SK-N-SH treated with all-trans-retinoic acid at 6 μM for 48 hours (cell line): ENCODE measurements around the gene ATP6V0C.

Experiments
- ATAC-seq: fragments of 200-7000 bp; cut with Tn5 transposase; 3 replicates; pipeline ENCODE4 v1.9.1; 2020; ENCODE audit warnings: mild to moderate bottlenecking, moderate library complexity
- ARNTL ChIP-seq: fragments of 450-650 bp; formaldehyde crosslinking; IDR thresholded peaks from 2 replicates; pipeline ENCODE4 v1.5.0; 2020; ENCODE audit warnings: low read depth, mild to moderate bottlenecking, moderate library complexity, borderline replicate concordance
- BACH2 ChIP-seq: fragments of 250-450 bp; sonication (Bioruptor Pico); IDR thresholded peaks from 2 replicates; pipeline ENCODE4 v1.9.0; 2021; ENCODE audit warnings: mild to moderate bottlenecking, borderline replicate concordance
- CREB5 ChIP-seq: fragments of 250-450 bp; sonication (Bioruptor Pico); IDR thresholded peaks from 2 replicates; pipeline ENCODE4 v1.5.1; 2020; ENCODE audit warnings: low read depth, mild to moderate bottlenecking, moderate library complexity
- CSDC2 ChIP-seq: fragments of 250-450 bp; sonication (Bioruptor Pico); IDR thresholded peaks from 2 replicates; pipeline ENCODE4 v1.5.0; 2020; ENCODE audit warnings: mild to moderate bottlenecking, moderate library complexity
- ESRRG ChIP-seq: fragments of 250-450 bp; sonication (Bioruptor Pico); IDR thresholded peaks from 2 replicates; pipeline ENCODE4 v1.6.1; 2021; ENCODE audit warnings: mild to moderate bottlenecking
- GLIS3 ChIP-seq: fragments of 250-450 bp; sonication (Bioruptor Pico); IDR thresholded peaks from 2 replicates; pipeline ENCODE4 v1.5.0; 2020; ENCODE audit warnings: mild to moderate bottlenecking, moderate library complexity
- OSR1 ChIP-seq: fragments of 250-450 bp; sonication (Bioruptor Pico); IDR thresholded peaks from 2 replicates; pipeline ENCODE4 v1.8.0; 2022; ENCODE audit warnings: moderate library complexity, mild to moderate bottlenecking, inconsistent platforms
- PATZ1 ChIP-seq: fragments of 250-450 bp; sonication (Bioruptor Pico); IDR thresholded peaks from 2 replicates; pipeline ENCODE4 v1.8.0; 2020; ENCODE audit warnings: mild to moderate bottlenecking, moderate library complexity, borderline replicate concordance
- POU6F1 ChIP-seq: fragments of 250-450 bp; sonication (Bioruptor Pico); IDR thresholded peaks from 2 replicates; pipeline ENCODE4 v1.8.0; 2021; ENCODE audit warnings: low read depth, mild to moderate bottlenecking, moderate library complexity, borderline replicate concordance
- PPARA ChIP-seq: fragments of 250-450 bp; sonication (Bioruptor Pico); IDR thresholded peaks from 2 replicates; pipeline ENCODE4 v1.5.0; 2020; ENCODE audit warnings: mild to moderate bottlenecking, borderline replicate concordance
- RARB ChIP-seq: fragments of 250-450 bp; sonication (Bioruptor Pico); IDR thresholded peaks from 2 replicates; pipeline ENCODE4 v1.8.0; 2021; ENCODE audit warnings: mild to moderate bottlenecking, moderate library complexity
- TOX ChIP-seq: fragments of 250-450 bp; sonication (Bioruptor Pico); IDR thresholded peaks from 2 replicates; pipeline ENCODE4 v1.8.0; 2021; ENCODE audit warnings: mild to moderate bottlenecking, moderate library complexity, borderline replicate concordance
- ZC3H10 ChIP-seq: fragments of 250-450 bp; sonication (Bioruptor Pico); IDR thresholded peaks from 2 replicates; pipeline ENCODE4 v1.5.1; 2021; ENCODE audit warnings: mild to moderate bottlenecking, moderate library complexity
- ZFP30 ChIP-seq: fragments of 450-650 bp; formaldehyde crosslinking; IDR thresholded peaks from 2 replicates; pipeline ENCODE4 v1.5.0; 2022; ENCODE audit warnings: mild to moderate bottlenecking, moderate library complexity
- ZNF70 ChIP-seq: fragments of 450-650 bp; formaldehyde crosslinking; IDR thresholded peaks from 2 replicates; pipeline ENCODE4 v1.5.0; 2020; ENCODE audit warnings: mild to moderate bottlenecking, moderate library complexity
- ZNF8 ChIP-seq: fragments of 450-650 bp; formaldehyde crosslinking; IDR thresholded peaks from 2 replicates; pipeline ENCODE4 v1.5.0; 2020; ENCODE audit warnings: mild to moderate bottlenecking, moderate library complexity
- TF ChIP-seq, protein P1 (sequence below): fragments of 250-450 bp; sonication (Bioruptor Pico); IDR thresholded peaks from 2 replicates; pipeline ENCODE4 v1.5.0; 2020; ENCODE audit warnings: mild to moderate bottlenecking, moderate library complexity
- TF ChIP-seq, protein P2 (sequence below): fragments of 250-450 bp; sonication (Bioruptor Pico); IDR thresholded peaks from 2 replicates; pipeline ENCODE4 v1.5.1; 2021; ENCODE audit warnings: mild to moderate bottlenecking, moderate library complexity

Gene ATP6V0C

DNA sequence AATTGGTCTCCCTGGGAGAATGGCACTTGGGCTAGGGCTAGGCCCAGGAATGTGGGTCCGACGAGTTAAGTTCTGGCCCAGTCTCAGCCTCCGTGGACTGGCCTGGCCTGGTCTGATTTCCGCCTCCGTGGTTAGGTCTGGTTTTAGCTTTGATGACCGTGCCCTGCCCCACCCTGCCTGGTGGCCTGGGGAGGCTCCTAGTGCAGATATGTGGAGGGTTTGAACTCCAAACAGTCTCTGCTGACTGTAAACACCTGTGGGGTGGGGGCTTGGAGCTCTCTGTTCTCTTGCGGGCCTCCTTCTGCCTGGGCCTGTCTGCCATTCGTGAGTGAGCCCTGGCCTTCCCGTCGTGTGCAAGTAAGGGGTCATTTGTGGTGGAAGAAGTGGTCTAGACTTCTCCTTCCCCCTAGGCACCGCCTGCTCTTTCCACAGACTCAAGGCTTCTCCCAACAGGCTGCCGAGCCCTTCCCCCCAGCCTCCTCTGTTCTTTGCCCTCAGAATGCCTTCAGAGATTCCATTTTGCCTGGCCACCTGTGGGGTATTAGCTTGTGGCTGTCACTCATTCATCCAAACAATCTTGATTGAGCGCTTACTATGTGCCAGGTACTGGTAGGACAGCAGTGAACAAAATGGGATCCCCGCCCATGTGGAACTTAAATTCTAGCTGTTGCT lies 1.6 kb downstream of the ATP6V0C start:
- no peak for TF ChIP-seq CSDC2 (CRISPR knock-in tag)
- TF ChIP-seq BACH2 (CRISPR knock-in tag), result no peak
- TF ChIP-seq, all 23 proteins: peak for 0
- no peak for ATAC-seq

DNA sequence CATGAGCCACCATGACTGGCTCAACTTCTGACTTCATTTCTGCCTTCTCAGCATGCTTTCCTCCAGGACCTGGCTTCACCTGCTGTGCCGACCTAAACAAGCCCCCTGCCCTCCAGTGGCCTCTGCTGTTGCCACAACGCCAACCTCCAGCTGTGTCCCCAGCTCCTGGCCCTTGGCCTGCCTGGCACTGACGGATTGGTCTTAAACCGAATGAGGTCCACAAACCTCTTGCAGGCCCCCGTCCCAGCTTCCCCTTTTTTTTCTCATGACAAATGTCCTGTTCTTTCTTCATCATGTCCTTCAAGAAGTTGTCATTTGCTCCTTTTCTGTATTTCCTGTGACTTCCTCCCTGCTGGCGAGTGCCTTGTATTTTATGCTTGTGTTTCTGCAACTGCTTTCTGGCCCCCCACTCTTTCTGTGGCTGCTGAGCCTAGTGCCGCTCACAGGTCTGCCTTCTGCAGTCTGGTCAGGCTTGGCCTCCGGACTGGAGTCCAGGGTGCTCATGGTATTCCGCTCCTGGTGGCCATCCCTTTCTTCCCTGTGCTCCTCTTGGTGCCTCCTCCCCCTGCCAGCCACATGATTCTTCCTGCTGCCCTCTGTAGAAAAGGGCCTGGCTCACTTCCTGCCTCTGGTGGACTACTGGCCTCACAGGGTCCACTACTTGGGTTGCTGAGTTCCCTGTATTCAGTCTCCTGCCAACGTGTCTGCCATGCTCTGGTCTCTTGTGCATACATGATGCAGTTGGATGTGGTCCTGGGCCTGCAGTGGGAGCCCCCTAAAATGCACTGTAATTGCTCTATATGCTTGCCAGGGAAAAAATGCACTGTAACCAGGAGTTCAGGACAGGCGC lies 2.9 kb downstream of the ATP6V0C start:
- ATAC-seq, result no peak
- TF ChIP-seq BACH2 (CRISPR knock-in tag) (no peak), OSR1 (CRISPR knock-in tag) (no peak), RARB (CRISPR knock-in tag) (no peak), TOX (CRISPR knock-in tag) (no peak), CSDC2 (CRISPR knock-in tag) (no peak), POU6F1 (CRISPR knock-in tag) (no peak), ZNF8 (CRISPR knock-in tag) (no peak), CREB5 (CRISPR knock-in tag) (no peak), PATZ1 (CRISPR knock-in tag) (no peak), ARNTL (CRISPR knock-in tag) (no peak), ZFP30 (CRISPR knock-in tag) (no peak), ZNF70 (CRISPR knock-in tag) (no peak), ZC3H10 (CRISPR knock-in tag) (no peak), ESRRG (no peak), GLIS3 (CRISPR knock-in tag) (no peak)
- TF ChIP-seq, protein P1, sequence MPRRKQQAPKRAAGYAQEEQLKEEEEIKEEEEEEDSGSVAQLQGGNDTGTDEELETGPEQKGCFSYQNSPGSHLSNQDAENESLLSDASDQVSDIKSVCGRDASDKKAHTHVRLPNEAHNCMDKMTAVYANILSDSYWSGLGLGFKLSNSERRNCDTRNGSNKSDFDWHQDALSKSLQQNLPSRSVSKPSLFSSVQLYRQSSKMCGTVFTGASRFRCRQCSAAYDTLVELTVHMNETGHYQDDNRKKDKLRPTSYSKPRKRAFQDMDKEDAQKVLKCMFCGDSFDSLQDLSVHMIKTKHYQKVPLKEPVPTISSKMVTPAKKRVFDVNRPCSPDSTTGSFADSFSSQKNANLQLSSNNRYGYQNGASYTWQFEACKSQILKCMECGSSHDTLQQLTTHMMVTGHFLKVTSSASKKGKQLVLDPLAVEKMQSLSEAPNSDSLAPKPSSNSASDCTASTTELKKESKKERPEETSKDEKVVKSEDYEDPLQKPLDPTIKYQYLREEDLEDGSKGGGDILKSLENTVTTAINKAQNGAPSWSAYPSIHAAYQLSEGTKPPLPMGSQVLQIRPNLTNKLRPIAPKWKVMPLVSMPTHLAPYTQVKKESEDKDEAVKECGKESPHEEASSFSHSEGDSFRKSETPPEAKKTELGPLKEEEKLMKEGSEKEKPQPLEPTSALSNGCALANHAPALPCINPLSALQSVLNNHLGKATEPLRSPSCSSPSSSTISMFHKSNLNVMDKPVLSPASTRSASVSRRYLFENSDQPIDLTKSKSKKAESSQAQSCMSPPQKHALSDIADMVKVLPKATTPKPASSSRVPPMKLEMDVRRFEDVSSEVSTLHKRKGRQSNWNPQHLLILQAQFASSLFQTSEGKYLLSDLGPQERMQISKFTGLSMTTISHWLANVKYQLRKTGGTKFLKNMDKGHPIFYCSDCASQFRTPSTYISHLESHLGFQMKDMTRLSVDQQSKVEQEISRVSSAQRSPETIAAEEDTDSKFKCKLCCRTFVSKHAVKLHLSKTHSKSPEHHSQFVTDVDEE, result no peak
- TF ChIP-seq, protein P2, sequence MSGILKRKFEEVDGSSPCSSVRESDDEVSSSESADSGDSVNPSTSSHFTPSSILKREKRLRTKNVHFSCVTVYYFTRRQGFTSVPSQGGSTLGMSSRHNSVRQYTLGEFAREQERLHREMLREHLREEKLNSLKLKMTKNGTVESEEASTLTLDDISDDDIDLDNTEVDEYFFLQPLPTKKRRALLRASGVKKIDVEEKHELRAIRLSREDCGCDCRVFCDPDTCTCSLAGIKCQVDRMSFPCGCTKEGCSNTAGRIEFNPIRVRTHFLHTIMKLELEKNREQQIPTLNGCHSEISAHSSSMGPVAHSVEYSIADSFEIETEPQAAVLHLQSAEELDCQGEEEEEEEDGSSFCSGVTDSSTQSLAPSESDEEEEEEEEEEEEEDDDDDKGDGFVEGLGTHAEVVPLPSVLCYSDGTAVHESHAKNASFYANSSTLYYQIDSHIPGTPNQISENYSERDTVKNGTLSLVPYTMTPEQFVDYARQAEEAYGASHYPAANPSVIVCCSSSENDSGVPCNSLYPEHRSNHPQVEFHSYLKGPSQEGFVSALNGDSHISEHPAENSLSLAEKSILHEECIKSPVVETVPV (CRISPR knock-in tag), result no peak

DNA sequence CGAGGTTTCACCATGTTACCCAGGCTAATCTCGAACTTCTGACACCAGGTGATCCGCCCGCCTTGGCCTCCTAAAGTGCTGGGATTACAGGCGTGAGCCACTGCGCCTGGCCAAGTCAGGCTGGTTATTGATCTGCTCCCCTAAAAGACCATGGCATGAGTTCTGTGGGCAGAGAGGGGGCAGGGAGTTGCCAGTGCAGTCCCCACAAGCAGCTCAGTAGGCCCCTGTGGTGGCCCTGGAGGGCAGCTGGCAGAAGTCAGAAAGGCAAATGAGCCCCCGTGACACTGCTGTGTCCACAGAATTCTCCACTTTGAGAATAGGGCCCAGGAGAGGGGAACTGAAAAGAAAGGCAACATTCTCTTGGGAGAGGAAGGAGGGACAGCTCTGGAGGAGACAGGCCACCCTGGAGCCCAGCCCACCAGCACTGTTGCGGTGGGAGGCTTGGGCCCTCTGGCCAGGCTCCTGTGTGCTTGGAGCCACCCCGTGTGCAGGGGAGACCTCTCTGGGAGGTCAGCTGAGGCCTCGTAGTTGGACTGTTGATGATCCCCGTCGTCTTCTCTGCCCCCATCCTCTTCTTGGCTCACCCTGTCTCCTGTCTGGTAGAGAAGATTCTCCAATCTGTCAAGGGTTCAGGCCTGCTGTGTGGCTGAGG lies 4.3 kb downstream of the ATP6V0C start:
- ATAC-seq, result no peak
- TF ChIP-seq PPARA (CRISPR knock-in tag), result no peak
- TF ChIP-seq OSR1 (CRISPR knock-in tag), result no peak
